Fibroblast of the conjunctiva (primary cell): ENCODE measurements around the gene ENO2.

ENCODE experiments used
- DNase-seq: peaks from one replicate; pipeline ENCODE4 v3.0.0-alpha.2; 2010; ENCODE audit warnings: low read depth

ENO2 gene

DNA sequence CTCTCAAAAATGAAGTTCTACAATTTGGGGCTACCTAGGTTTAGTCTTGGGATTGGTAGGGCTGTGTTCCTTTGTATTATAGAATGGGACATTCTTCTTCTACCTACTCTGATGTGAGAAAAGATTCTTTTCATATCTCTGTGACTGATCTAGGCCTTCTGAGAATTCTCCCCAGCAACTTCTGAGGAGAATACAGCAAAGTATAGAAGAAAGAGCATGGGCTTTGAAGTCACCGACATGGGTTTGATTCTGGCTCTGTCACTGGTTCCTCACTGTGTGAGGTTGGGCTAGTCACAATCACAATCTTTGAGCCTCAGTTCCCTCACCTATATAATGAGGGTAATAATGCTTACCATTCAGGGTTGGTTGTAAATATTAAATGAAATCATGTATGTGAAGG is 18.4 kb downstream of the ENO2 start:
- DNase-seq = no peak

DNA sequence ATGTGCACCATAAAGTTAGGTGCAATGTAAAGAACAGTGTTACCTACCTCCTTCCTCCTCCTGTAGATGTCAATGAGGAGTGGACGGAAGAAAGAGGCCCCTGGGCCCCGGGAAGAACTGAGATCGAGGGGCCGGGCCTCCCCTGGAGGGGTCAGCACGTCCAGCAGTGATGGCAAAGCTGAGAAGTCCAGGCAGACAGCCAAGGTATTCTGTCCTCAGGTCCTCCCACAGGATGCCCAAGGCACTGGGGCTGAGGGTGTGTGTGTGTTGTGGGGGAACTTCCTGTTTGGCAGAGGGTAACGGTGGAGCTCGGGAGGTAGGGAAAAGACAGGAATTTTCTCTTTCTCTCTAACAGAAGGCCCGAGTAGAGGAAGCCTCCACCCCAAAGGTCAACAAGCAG is 19.7 kb downstream of the ENO2 start:
- DNase-seq = no peak

DNA sequence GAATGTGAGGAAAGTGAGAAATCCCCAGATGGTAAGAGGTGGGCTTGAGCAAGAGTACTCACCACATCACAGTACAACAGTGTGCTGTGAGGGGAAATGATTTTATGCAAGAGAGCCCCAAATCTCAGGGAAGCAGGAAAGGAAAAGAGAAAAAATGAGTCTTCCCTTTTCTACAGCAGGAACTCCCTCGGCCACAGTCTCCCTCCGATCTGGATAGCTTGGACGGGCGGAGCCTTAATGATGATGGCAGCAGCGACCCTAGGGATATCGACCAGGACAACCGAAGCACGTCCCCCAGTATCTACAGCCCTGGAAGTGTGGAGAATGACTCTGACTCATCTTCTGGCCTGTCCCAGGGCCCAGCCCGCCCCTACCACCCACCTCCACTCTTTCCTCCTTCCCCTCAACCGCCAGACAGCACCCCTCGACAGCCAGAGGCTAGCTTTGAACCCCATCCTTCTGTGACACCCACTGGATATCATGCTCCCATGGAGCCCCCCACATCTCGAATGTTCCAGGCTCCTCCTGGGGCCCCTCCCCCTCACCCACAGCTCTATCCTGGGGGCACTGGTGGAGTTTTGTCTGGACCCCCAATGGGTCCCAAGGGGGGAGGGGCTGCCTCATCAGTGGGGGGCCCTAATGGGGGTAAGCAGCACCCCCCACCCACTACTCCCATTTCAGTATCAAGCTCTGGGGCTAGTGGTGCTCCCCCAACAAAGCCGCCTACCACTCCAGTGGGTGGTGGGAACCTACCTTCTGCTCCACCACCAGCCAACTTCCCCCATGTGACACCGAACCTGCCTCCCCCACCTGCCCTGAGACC is 21.2 kb downstream of the ENO2 start:
- DNase-seq = no peak

DNA sequence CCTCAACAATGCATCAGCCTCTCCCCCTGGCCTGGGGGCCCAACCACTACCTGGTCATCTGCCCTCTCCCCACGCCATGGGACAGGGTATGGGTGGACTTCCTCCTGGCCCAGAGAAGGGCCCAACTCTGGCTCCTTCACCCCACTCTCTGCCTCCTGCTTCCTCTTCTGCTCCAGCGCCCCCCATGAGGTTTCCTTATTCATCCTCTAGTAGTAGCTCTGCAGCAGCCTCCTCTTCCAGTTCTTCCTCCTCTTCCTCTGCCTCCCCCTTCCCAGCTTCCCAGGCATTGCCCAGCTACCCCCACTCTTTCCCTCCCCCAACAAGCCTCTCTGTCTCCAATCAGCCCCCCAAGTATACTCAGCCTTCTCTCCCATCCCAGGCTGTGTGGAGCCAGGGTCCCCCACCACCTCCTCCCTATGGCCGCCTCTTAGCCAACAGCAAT is 21.8 kb downstream of the ENO2 start:
- no peak for DNase-seq

DNA sequence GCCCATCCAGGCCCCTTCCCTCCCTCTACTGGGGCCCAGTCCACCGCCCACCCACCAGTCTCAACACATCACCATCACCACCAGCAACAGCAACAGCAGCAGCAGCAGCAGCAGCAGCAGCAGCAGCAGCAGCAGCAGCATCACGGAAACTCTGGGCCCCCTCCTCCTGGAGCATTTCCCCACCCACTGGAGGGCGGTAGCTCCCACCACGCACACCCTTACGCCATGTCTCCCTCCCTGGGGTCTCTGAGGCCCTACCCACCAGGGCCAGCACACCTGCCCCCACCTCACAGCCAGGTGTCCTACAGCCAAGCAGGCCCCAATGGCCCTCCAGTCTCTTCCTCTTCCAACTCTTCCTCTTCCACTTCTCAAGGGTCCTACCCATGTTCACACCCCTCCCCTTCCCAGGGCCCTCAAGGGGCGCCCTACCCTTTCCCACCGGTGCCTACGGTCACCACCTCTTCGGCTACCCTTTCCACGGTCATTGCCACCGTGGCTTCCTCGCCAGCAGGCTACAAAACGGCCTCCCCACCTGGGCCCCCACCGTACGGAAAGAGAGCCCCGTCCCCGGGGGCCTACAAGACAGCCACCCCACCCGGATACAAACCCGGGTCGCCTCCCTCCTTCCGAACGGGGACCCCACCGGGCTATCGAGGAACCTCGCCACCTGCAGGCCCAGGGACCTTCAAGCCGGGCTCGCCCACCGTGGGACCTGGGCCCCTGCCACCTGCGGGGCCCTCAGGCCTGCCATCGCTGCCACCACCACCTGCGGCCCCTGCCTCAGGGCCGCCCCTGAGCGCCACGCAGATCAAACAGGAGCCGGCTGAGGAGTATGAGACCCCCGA is 22.5 kb downstream of the ENO2 start:
- no peak for DNase-seq

DNA sequence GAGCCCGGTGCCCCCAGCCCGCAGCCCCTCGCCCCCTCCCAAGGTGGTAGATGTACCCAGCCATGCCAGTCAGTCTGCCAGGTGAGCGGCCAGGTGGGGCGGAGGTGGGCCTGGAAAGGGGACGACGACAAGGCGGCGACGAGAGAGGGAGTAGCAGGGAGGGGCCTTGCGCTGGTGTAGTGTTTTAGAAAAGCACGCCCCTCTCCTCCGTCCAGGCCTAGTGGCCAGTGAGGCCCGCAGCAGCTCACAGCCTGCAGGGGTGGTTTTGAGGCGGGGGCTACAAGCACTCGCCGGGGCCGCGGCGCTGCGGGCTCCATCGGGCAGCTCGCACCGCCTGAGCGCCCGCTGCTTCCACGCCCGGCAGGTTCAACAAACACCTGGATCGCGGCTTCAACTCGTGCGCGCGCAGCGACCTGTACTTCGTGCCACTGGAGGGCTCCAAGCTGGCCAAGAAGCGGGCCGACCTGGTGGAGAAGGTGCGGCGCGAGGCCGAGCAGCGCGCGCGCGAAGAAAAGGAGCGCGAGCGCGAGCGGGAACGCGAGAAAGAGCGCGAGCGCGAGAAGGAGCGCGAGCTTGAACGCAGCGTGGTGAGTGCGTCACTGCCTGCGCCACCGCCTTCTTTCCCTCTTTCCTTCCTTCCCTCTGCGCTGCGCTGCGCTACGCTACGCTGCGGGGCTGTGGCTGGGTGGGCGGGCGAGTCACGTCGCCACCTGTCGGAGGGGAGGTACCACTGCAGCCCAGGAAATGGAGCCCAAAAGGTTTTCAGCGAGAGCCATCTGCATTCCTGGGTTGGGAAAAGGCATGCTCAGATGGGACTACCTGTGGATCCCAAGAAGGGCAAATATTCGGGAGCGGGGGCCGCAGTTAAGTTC is 23.3 kb downstream of the ENO2 start:
- peak; percentile 87 for DNase-seq

DNA sequence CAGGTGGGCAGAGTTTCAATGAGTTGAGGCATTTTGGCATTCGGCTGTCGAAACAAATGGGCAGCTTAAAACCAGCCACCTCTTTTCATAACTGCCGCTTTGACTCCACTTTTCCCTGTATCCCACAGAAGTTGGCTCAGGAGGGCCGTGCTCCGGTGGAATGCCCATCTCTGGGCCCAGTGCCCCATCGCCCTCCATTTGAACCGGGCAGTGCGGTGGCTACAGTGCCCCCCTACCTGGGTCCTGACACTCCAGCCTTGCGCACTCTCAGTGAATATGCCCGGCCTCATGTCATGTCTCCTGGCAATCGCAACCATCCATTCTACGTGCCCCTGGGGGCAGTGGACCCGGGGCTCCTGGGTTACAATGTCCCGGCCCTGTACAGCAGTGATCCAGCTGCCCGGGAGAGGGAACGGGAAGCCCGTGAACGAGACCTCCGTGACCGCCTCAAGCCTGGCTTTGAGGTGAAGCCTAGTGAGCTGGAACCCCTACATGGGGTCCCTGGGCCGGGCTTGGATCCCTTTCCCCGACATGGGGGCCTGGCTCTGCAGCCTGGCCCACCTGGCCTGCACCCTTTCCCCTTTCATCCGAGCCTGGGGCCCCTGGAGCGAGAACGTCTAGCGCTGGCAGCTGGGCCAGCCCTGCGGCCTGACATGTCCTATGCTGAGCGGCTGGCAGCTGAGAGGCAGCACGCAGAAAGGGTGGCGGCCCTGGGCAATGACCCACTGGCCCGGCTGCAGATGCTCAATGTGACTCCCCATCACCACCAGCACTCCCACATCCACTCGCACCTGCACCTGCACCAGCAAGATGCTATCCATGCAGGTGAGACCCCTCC is 24.2 kb downstream of the ENO2 start:
- no peak for DNase-seq

DNA sequence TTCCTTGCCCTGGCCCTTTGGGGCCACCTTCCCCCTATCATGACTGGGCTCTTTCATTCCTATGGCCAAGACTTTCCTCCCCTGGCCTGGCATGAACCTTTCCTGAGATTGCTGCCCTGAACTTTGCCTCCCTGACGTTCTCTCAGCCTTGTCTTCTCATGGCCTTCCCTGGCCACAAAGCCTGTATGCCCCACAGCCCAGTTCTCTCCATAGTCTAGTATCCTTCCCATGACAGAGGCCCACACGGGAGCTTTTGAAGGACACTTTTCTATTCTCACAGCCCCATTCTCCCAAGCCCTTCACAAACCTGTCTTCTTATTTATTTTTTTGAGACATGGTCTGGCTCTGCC is 24.8 kb downstream of the ENO2 start:
- DNase-seq = no peak

DNA sequence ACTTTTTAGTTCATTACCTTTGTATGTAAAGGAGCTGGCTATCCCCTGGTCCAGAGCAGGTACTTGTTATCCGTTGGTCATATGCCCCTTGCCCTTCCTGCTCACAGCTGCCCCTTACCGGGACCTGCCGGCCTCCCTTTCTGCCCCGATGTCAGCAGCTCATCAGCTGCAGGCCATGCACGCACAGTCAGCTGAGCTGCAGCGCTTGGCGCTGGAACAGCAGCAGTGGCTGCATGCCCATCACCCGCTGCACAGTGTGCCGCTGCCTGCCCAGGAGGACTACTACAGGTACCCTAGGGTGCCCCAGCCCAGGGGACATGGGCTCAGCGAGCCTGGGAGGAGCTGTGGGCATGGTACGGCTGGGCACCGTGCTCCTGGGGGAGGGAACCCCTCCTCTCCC is 26.9 kb downstream of the ENO2 start:
- no peak for DNase-seq

DNA sequence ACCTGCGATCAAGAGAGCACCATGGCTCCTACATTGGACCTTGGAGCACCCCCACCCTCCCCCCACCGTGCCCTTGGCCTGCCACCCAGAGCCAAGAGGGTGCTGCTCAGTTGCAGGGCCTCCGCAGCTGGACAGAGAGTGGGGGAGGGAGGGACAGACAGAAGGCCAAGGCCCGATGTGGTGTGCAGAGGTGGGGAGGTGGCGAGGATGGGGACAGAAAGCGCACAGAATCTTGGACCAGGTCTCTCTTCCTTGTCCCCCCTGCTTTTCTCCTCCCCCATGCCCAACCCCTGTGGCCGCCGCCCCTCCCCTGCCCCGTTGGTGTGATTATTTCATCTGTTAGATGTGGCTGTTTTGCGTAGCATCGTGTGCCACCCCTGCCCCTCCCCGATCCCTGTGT is 27.4 kb downstream of the ENO2 start:
- no peak for DNase-seq

DNA sequence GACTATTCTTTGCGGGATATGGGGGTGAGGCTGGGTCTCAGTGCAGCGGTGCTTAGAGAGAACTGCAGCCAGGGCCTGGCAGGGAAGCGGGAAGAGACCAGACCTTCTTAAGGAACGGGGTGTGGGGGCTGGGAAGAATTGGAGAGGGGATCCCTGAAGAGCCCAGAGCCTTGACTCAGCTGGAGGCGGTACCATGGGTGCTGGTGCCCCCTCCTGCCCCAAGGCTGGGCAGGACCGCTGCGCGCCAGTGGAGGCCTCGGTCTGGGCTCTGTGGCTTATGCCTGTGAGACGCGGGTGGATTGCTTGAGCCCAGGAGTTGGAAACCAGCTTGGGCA is 27.9 kb downstream of the ENO2 start:
- no peak for DNase-seq

DNA sequence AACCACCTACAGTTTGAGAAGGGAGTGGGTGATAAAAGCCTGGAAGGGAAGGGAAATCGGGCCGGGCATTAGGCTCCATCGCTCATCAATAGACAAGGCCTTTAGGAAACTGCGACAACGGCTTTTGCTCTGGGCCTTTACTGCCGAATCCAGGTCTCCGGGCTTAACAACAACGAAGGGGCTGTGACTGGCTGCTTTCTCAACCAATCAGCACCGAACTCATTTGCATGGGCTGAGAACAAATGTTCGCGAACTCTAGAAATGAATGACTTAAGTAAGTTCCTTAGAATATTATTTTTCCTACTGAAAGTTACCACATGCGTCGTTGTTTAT is 29.0 kb downstream of the ENO2 start:
- DNase-seq = peak; percentile 92

DNA sequence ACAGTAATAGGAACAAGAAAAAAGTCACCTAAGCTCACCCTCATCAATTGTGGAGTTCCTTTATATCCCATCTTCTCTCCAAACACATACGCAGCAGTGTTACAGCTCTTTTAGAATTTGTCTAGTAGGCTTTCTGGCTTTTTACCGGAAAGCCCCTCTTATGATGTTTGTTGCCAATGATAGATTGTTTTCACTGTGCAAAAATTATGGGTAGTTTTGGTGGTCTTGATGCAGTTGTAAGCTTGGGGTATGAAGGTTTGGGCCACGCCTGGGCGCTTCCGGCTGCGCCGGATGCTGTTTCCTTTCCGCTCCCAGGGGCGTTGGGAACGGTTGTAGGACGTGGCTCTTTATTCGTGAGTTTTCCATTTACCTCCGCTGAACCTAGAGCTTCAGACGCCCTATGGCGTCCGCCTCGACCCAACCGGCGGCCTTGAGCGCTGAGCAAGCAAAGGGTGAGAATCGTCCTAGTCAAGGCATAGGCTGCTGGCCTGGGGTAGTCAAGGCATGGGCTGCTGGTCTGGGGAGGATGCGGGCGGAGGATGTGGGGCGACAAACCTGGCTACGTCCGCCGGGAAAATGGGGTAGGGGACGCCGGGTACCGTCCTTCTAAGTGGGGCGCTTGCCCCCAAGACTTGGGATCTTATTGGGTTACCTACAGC is 29.5 kb downstream of the ENO2 start, which contains the start of the genes C12orf57 and RNU7-1:
TSS of gene C12orf57 (plus strand) at position 301 of the 659 bp plus-strand sequence. CDS start at position 401, 100 bp downstream.
TSS of gene RNU7-1 (plus strand) at position 95 of the 659 bp plus-strand sequence.
- DNase-seq = peak; percentile 88

DNA sequence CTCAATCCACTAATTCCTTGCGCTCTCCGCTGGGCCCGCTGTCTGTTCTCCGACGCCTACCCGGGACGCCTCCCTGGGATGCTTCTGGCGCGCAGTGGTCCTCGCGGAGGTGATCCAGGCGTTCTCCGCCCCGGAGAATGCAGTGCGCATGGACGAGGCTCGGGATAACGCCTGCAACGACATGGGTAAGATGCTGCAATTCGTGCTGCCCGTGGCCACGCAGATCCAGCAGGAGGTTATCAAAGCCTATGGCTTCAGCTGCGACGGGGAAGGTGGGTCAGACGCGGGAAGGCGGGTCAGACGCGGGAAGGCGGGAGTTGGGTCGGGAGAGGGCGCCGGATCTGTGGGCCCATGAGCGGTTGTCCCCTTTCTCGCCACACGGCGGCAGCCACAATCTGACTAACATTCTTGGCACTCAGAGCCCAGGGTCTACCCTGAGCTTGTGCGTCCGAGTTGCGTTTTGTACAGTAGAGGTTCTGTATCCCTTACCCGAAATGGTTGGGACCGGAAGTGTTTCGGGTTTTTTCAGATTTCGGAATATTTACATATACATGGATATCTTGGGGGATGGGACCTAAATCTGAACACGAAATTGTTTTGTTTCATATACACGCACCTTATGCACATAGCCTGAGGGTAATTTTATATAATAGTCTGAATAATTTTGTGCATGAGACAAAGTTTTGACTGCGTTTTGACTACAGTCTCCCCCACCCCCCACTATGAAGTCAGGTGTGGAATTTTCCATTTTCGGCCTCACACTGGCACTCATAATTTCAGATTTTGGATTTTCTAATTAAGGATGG is 30.2 kb downstream of the ENO2 start:
- peak; percentile 91 for DNase-seq

DNA sequence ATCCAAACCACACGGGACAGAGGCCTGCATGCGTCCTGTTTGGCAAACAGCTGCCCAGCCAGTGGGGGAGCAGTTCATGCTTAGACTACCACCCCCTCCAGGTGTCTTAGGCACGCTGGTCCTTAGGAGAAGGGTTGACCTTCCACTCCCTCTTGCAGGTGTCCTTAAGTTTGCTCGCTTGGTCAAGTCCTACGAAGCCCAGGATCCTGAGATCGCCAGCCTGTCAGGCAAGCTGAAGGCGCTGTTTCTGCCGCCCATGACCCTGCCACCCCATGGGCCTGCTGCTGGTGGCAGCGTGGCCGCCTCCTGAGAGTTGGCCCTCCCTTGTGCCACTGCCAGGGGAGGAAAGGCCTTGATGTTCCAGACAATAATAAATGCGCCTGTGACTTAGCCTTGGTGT is 31.2 kb downstream of the ENO2 start:
- no peak for DNase-seq

DNA sequence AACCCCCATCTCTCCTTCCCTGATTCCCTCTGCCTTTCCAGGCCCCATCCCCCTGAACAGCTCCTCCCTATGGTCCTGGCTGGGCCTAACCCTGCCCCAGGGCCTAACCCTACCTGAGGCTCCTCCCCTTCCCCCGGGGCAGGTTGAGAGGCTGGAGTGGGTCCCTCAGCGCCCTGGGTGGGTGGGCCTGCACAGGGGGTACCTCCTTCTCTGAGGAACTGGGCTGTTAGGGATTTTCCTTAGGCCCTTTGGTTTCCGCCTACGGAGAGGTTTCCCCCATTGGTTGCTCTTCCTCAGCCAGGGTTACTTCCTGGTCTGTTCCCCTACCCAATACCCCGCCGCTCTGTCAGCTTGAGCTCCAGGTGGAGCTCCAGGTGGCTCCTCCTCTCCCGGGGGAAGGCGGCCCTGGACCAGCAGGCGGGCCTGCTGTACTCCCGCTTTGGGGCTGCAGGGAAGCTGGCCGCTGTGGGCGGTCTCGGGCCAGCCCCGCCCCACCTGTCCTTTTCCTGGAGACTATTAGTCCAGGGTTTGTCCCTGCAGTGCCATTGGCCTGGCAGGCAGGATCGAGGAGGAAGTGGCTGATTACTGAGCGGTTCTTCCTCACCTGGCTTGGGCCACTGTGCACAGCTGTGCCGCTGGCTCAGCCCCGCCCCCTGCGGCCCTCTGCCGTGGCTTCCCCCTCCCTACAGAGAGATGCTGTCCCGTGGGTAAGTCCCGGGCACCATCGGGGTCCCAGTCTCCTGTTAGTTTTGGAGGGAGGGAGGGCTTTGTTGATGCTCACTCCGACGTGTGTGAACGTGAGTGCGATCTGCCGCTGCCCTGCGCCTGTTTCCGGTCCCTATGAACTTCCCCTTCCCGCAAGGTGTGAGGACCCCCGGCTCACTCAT is 31.9 kb downstream of the ENO2 start:
- no peak for DNase-seq

DNA sequence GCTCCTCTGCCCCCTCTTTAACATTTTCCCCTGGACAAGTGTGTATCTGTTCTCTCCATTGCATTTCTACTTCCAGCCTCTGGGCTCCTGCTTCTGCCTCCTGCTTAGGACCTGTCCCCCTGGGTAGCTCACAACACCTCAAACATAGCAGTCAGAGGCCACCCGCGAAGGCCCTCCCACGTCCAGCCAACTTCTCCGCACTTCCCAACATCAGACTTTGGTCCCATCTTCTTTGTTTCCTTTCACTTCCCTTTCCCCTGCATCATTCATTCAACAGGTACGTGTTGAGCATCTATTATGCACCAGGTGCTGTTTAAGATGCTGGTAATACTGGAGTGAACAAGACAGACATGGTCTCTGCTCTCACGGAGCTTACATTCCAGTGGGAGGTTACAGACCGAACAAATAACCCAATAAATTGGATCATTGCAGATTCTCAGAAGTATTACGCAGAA is 32.6 kb downstream of the ENO2 start:
- no peak for DNase-seq

DNA sequence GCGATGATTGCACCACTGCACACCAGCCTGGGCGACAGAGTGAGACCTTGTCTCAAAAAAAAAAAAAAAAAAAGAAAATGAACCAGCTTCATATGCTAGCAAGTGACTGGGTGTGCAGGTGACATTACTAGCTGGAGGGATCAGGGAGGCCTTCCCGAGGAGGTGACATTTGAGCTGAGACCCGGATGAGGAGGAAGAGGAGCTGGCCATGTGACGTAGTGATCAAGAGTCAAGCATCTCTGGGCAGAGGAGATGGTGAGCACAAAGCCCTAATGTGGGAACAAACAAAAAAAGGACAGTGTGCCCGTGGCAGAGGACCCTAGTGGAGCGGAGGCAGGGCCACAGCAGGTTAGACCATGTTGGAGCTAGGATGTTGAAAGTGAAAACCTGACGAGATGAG is 33.2 kb downstream of the ENO2 start:
- DNase-seq = no peak
